T follicular helper cell (primary cell): ENCODE measurements around the gene KCNT1.
"Not testable (repeated sequence)": the region's sequence is repeated elsewhere in the genome, so short reads cannot be mapped to it uniquely, and the experiment has no call there.

Source experiments
- DNase-seq: peaks from one replicate; pipeline ENCODE4 v3.0.0-alpha.2; 2020; ENCODE audit warnings: low read depth
- total RNA-seq, 2 experiments: gene quantifications; one replicate each; lab custom pipeline; 2026; lab: John Stamatoyannopoulos, UW

Gene KCNT1
- total RNA-seq: 0.09 to 0.42 reads per million in 2 experiments

GRCh38 chr9:135701959-135702721 is at the start of gene KCNT1:
TSS of gene KCNT1 (plus strand) at chr9:135702185. CDS start at chr9:135702259, 74 bp downstream.
- DNase-seq: peak; percentile 19

GRCh38 chr9:135655317-135655716 is 46.7 kb upstream of the KCNT1 start:
- no peak for DNase-seq

GRCh38 chr9:135657416-135657815 is 44.6 kb upstream of the KCNT1 start:
- DNase-seq: no peak

- no peak for DNase-seq
Observed at GRCh38 chr9:135659252-135659651, 42.7 kb upstream of the KCNT1 start.

- DNase-seq: no peak
Observed at GRCh38 chr9:135660407-135660806, 41.6 kb upstream of the KCNT1 start.

- DNase-seq: no peak
Observed at GRCh38 chr9:135661816-135662560, 40.0 kb upstream of the KCNT1 start.

- no peak for DNase-seq
Observed at GRCh38 chr9:135662758-135663450, 39.1 kb upstream of the KCNT1 start, which contains the start of gene LCN9. TSS of gene LCN9 (plus strand) at chr9:135663309. CDS start at chr9:135663322, 13 bp downstream.

GRCh38 chr9:135663451-135663770 is 38.6 kb upstream of the KCNT1 start:
- no peak for DNase-seq

- DNase-seq: no peak
Observed at GRCh38 chr9:135663857-135664256, 38.1 kb upstream of the KCNT1 start.

- DNase-seq: no peak
Observed at GRCh38 chr9:135664266-135664665, 37.7 kb upstream of the KCNT1 start.

GRCh38 chr9:135664801-135665794 is 36.9 kb upstream of the KCNT1 start:
- DNase-seq: no peak

- no peak for DNase-seq
Observed at GRCh38 chr9:135665795-135666189, 36.2 kb upstream of the KCNT1 start.

GRCh38 chr9:135666534-135667462 is 35.2 kb upstream of the KCNT1 start:
- DNase-seq: no peak

GRCh38 chr9:135667463-135668001 is 34.5 kb upstream of the KCNT1 start:
- DNase-seq: no peak

GRCh38 chr9:135669018-135669417 is 33.0 kb upstream of the KCNT1 start:
- not testable (repeated sequence) for DNase-seq

- no peak for DNase-seq
Observed at GRCh38 chr9:135669616-135670285, 32.2 kb upstream of the KCNT1 start.

GRCh38 chr9:135670721-135671590 is 31.0 kb upstream of the KCNT1 start:
- DNase-seq: no peak

- DNase-seq: no peak
Observed at GRCh38 chr9:135671591-135672041, 30.4 kb upstream of the KCNT1 start.
